ENCODE data around the gene OR2F2. TPM values are rescaled to one million over a fixed set of nuclear protein-coding genes. Genes with fewer than 3 reads are reported as not detected.

Gene OR2F2
- total RNA-seq (ENCODE audit: low replicate concordance): not detected in 2 replicates
- long read RNA-seq: 0 reads

GRCh38 chr7:143934526-143935325 lies at the start of gene OR2F2:
Gene OR2F2 (plus strand): TSS chr7:143935233. CDS start chr7:143935233, 0 bp downstream.
- H3K36me3 Mint-ChIP-seq: no peaks in the 10 kb centered on the region
- H3K27ac Mint-ChIP-seq: no peak within 1 kb of the TSS
- peaks cover 3% of the 10 kb centered on the region for H3K27me3 Mint-ChIP-seq
- no peak for TF ChIP-seq CTCF (conservative IDR thresholded peaks at IDR 0.05)
- DNase-seq (ENCODE audit: extremely low spot score, unreplicated experiment): no peak
- no peaks in the 10 kb centered on the region for H3K4me1 Mint-ChIP-seq (ENCODE audit: unreplicated experiment)
- no peaks in the 10 kb centered on the region for H3K9me3 Mint-ChIP-seq
- no peak within 1 kb of the TSS for H3K4me3 Mint-ChIP-seq

GRCh38 chr7:143885951-143886350 lies 49.1 kb upstream of the OR2F2 start:
- no peaks in the 10 kb centered on the region for H3K27me3 Mint-ChIP-seq
- no peak overlapping the region for H3K27ac Mint-ChIP-seq
- no peaks in the 10 kb centered on the region for H3K9me3 Mint-ChIP-seq
- peak overlapping the region; percentile 67 for H3K4me3 Mint-ChIP-seq
- no peak for TF ChIP-seq CTCF (conservative IDR thresholded peaks at IDR 0.05)
- DNase-seq (ENCODE audit: extremely low spot score, unreplicated experiment): no peak
- H3K4me1 Mint-ChIP-seq (ENCODE audit: unreplicated experiment): peaks cover 24% of the 10 kb centered on the region
- peaks cover 20% of the 10 kb centered on the region for H3K36me3 Mint-ChIP-seq

DNA sequence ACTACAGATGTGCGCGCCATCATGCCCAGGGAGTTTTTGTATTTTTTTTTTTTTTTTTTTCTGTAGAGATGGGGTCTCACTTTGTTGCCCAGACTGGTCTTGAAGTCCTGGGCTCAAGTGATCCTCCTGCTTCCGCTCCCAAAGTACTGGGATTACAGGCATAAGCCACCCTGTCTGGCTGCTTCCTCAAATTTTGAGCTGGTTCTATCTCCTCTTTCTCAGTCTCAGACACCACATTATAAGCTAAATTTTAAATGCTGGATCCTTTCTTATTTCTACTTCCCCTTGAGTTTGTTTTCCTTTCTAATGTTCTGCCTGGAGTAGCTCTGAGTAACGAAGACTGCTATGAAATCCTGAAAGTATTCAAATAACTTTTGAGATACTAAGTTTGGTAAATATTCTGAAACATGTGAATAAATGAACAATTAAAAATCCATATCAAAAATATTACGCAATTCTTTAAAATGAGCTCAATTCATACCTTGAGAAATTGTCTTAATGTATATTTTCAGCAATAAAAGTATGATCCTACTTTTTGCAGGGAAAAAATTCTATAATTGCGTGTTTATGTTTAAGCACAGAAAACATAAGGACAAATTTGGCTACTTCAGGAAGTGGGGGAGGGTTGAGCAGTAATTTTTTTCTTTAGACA lies 48.1 kb upstream of the OR2F2 start:
- Mint-ChIP-seq H3K4me1 (ENCODE audit: unreplicated experiment) (peaks cover 16% of the 10 kb centered on the region), H3K27me3 (no peaks in the 10 kb centered on the region), H3K9me3 (no peaks in the 10 kb centered on the region), H3K4me3 (peak overlapping the region; percentile 47), H3K36me3 (peaks cover 25% of the 10 kb centered on the region), H3K27ac (no peak overlapping the region)
- DNase-seq (ENCODE audit: extremely low spot score, unreplicated experiment): no peak
- TF ChIP-seq CTCF (conservative IDR thresholded peaks at IDR 0.05): no peak

DNA sequence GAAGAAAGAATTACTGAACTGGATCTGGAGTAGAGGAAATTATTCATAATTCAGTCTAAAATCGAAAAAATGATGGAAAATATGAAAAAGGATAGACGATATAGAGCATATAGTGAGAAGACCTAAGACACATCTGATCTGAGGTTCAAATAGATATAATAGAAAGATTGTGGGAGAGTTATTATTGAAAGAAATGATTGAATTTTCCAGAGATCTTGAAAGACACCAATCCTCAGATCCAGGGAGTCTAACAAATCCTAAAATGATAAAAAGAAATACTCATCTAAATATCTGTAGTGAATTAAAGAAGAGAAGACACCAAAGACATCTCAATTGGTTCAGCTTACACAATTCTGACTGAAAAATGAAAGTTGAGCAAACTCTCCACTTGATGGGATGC lies 46.0 kb upstream of the OR2F2 start:
- H3K27ac Mint-ChIP-seq: no peak overlapping the region
- peaks cover 25% of the 10 kb centered on the region for H3K36me3 Mint-ChIP-seq
- no peak for DNase-seq (ENCODE audit: extremely low spot score, unreplicated experiment)
- no peaks in the 10 kb centered on the region for H3K27me3 Mint-ChIP-seq
- TF ChIP-seq CTCF (conservative IDR thresholded peaks at IDR 0.05): no peak
- peaks cover 4% of the 10 kb centered on the region for H3K4me1 Mint-ChIP-seq (ENCODE audit: unreplicated experiment)
- no peaks in the 10 kb centered on the region for H3K9me3 Mint-ChIP-seq
- H3K4me3 Mint-ChIP-seq: no peak overlapping the region

- DNase-seq (ENCODE audit: extremely low spot score, unreplicated experiment): no peak
- Mint-ChIP-seq H3K27ac (no peak overlapping the region), H3K9me3 (no peaks in the 10 kb centered on the region), H3K4me1 (ENCODE audit: unreplicated experiment) (no peaks in the 10 kb centered on the region), H3K27me3 (no peaks in the 10 kb centered on the region), H3K4me3 (no peak overlapping the region), H3K36me3 (peaks cover 25% of the 10 kb centered on the region)
- TF ChIP-seq CTCF (conservative IDR thresholded peaks at IDR 0.05): no peak
Observed at GRCh38 chr7:143890558-143890957, 44.5 kb upstream of the OR2F2 start.
